IPS-NIHi11 (cell line): ENCODE results near the gene AK8.
"Not testable (repeated sequence)": the region's sequence is repeated elsewhere in the genome, so short reads cannot be mapped to it uniquely, and the experiment has no call there.

Experiments
- DNase-seq: peaks from one replicate; pipeline ENCODE4 v3.0.0; 2012; ENCODE audit warnings: mixed read lengths, low spot score

The AK8 gene

DNA sequence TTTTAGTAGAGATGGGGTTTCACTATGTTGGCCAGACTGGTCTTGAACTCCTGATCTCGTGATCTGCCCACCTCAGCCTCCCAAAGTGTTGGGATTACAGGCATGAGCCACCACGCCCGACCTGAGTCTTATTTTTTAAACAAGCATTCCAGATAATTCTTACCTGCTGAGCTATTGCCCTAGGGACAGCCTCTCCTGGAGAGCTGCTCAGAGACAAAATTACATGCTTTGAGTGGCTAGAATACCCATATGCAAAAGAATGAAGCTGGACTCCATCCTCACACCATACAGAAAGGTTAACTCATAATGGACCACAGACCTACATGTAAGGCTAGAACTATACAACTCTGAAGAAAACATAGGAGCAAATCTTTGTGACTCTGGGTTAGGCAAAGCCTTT is 166.2 kb downstream of the AK8 start:
- DNase-seq: no peak

GRCh38 chr9:132711152-132711551 is 166.9 kb downstream of the AK8 start:
- not testable (repeated sequence) for DNase-seq

- DNase-seq: no peak
These were observed 167.8 kb downstream of the AK8 start for GRCh38 chr9:132710333-132710732.

DNA sequence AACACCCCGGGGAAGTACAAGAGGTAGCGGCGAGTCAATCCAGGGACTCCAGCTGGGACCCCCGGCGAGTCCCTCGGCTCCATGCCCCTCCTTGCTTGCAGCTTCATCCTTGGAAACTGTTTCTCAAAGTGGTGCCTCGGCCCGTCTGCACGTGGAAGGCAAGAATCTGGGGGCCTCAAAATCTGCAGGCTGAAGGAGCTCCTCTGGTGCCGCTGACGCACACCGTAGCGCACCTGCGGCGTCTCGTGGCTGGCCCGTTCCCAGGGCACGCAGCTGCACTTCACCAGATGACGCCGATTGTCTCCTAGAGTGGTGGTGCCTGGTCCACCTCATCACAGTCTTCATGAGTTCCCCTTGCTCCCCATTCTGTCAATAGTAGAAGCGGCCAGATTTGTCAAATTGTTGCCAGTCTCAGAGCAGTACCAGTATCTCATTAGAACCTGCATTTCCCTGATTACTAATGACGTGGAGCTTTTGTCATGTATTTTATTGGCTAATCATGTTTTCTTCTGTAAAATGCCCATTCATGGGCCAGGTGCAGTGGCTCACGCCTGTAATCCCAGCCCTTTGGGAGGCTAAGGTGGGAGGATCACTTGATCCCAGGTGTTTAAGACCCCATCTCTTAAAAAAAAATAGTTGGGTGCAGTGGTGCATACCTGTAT is 169.2 kb downstream of the AK8 start:
- no peak for DNase-seq

DNA sequence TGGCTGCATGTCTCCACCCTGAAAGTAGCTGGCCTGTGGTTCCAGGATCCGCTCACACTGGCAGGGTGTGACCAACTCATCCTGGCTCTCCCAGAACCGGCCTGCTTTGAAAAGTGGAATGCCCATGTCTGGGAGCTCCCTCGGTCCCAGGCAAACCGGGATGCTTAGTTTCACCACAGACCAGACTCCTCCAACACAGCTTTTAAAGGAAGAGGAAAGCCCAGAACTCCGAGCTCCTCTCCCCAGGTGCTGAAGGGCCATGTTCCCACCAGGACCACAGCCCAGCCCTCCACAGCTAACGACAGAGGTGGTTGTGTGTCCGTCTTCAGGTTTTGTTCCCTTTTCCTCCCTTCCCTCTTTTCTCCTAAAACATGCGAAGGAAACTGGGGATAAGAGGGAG is 169.8 kb downstream of the AK8 start:
- no peak for DNase-seq

DNA sequence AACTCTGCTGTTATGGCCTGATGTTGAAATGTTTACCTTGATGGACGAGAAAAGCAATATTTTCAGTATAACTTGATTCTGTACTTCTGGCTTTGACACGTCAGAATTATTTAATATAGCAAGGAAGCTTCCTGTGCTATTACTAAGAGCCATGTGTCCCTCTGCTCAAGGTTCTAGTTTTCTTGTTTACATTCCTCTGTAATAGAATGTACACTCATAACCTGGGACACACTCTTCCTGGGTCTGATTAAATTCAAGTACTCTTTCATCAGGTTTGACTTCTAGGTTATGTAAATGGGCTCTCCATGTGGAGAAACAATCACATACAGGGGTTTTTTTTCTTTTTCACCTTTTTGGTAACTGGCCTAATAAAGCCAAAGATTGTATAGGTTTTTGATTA is 174.7 kb downstream of the AK8 start:
- DNase-seq: no peak

- no peak for DNase-seq
These were observed 175.8 kb downstream of the AK8 start for GRCh38 chr9:132702254-132702653.

- no peak for DNase-seq
These were observed 178.1 kb downstream of the AK8 start for GRCh38 chr9:132699956-132700355.

DNA sequence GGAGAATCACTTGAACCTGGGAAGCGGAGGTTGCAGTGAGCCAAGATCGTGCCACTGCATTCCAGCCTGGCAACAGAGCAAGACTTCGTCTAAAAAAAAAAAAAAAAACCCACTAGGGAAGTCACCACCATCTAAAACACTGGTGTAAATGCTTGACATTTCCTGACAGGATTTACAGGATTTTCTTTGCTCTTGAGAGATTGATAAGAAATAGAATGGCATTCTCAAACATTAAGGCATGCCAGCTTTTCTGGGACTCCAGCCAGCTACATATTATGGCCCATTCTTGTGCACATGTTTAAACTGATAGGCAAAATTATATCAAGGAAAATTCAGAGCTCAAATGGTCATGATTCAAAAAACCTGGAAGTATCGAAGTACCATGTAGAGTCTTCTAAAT is 179.1 kb downstream of the AK8 start:
- DNase-seq: no peak

DNA sequence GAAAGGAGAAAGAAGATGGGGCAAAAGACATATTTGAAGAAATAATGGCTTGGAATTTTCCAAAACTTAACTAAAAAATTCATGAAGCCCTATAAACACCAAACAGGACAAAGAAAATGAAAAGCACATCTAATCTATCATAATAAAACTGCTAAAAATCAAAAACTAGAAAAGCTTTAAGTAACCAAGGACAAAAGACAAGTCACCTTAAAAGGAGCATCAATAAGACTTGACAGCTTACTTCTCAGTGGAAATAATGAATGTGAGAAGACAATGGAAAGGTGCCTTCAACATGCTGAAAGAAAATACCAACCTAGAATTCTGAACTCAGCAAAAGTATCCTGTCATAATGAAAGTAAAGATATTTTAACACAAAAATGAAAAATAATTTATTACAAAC is 180.9 kb downstream of the AK8 start:
- no peak for DNase-seq

- DNase-seq: peak; percentile 34
These were observed 183.9 kb downstream of the AK8 start for GRCh38 chr9:132694144-132694543.

GRCh38 chr9:132690696-132691095 is 187.4 kb downstream of the AK8 start:
- DNase-seq: no peak

- DNase-seq: no peak
These were observed 194.2 kb downstream of the AK8 start for GRCh38 chr9:132683873-132684272.

DNA sequence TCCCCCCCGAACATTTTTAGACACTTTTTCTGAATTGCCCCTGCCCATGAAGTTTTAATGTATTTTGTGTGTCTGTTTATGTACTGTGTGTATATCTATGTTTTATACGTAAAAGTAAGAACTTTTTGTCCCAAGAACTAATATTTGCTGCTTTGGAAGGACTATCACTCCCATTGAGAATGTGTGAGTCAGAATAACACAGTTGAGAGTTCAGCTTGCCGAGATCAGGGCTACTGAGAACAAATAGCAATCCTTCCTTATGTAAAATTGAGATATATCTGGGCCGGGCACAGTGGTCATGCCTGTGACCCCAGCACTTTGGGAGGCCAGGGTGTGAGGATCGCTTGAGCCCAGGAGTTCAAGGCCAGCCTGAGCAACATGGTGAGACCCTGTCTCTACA is 196.5 kb downstream of the AK8 start:
- DNase-seq: no peak

- no peak for DNase-seq
These were observed 198.0 kb downstream of the AK8 start for GRCh38 chr9:132679946-132680625.

DNA sequence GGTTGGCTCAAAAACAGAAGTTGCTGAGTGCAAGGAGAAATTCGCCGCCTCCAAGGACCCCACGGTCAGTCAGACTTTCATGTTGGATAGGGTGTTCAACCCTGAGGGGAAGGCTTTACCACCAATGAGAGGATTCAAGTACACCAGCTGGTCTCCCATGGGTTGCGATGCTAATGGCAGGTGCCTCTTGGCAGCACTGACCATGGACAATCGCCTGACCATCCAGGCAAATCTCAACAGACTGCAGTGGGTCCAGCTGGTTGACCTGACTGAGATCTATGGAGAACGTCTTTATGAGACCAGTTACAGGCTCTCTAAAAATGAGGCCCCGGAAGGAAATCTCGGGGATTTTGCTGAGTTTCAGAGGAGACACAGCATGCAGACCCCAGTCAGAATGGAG is 200.1 kb downstream of the AK8 start:
- DNase-seq: no peak
